GM19463 (cell line): ENCODE data around the gene PTX3.

ENCODE experiments used
- ATAC-seq: cut with Tn5 transposase; IDR thresholded peaks from one replicate; pipeline ENCODE4 v1.9.1; 2021; ENCODE audit warnings: mild to moderate bottlenecking, moderate library complexity; ENCODE audit not compliant: unreplicated experiment

Gene PTX3

GRCh38 chr3:157471064-157471463, 34.4 kb downstream of the PTX3 start:
- no peak for ATAC-seq

DNA sequence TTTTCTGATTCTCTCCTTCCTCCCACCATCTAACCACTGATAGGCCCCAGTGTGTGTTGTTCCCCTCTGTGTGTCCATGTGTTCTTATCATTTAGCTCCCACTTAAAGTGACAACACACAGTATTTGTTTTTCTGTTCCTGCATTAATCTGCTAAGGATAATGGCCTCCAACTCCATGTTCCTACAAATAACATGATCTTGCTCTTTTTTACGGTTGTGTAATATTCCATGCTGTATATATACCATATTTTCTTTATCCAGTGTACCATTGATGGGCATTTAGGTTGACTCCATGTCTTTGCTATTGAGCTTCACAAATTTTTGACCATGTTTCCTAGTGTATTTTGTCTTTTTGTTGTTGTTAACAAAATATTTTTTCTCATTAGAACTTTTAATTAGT, 36.0 kb downstream of the PTX3 start:
- ATAC-seq, result no peak

GRCh38 chr3:157475921-157476414, 39.3 kb downstream of the PTX3 start:
- ATAC-seq, result no peak

GRCh38 chr3:157477441-157477840, 40.8 kb downstream of the PTX3 start:
- no peak for ATAC-seq

DNA sequence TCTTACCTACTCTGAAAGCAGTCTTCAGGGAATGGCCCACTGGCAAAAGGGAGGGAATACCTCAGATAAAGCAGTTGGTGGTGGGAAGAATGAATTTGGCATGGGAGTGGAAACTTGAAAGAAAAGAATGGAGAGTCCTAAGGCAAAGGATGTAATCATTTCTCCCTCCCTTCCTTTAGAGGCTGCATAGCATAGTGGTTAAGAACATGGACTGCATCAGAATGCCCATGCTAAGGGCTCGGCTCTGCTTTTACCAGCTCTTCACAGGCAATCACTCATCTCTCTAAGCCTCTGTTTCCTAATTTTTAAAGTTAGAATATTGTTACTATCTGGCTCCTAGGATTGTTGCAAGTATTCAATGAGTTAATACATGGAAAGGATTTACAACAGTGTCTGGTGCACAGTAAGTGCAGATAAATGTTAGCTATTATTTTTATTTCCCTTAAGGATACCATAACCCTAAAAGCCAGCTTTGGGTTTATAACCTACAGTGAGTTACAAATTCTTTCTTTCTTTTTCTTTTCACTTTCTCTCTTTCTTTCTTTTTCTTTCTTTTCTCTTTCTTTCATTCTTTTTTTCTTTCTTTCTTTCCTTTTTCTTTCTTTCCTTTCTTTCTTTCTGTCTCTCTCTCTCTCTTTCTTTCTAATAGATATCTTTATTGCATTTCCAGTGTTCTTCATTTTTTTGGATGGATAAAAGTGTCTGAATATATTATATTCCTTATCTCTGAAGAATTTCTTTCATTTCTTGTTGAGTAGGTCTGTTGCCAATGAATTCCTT, 43.0 kb downstream of the PTX3 start:
- no peak for ATAC-seq

DNA sequence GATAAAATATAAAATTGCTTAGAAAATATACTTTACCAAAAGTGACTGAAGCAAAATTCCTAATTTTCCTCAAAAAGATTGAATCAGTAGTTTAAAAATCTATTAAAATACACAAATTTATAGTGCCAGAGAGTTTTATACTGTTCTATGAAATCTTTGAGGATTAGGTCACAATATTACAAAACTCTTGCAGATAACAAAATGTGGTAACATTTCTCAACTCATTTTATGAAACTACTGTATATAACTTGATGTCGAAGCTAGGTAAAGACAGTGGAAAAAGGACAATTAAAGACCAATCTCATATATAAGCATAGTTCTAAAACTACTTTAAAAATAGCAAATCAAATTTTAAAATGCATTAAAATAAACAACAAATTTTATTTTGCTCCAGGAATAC, 50.7 kb downstream of the PTX3 start:
- no peak for ATAC-seq

DNA sequence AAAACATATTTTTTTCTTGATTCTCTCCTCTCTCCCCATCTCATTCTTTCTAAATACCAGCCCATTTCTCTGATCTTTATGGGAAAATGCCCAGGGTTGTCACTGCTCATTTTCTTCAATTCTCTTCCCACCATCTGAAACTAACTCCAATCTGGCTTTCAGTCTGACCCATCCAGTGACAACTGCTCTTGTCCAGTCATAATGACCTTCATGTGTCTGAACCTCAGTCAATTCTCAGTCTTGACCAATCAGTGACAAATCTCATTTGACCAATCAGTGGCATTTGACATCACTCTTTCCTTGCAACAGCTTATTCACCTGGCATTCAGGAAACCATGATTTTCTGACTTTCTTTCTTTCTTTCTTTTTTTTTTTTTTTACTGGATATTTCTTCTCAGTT, 51.5 kb downstream of the PTX3 start:
- no peak for ATAC-seq

- no peak for ATAC-seq
Observed at GRCh38 chr3:157491136-157491535, 54.5 kb downstream of the PTX3 start.
